Measurements from ENCODE around the gene EXOC4.

EXOC4 gene

GRCh38 chr7:133829336-133829897 lies 576.5 kb downstream of the EXOC4 start:
- no peak overlapping the region for H3K4me3 ChIP-seq (ENCODE audit: low read depth, low read length)
- no peaks in the 10 kb centered on the region for H3K27me3 ChIP-seq (ENCODE audit: insufficient read depth, low read depth, severe bottlenecking)
- TF ChIP-seq CTCF (IDR thresholded peaks at IDR 0.05; ENCODE audit: low read depth, low read length): no peak
- H3K9me3 ChIP-seq (ENCODE audit: severe bottlenecking): no peaks in the 10 kb centered on the region
- H3K27ac ChIP-seq: no peak overlapping the region
- H3K36me3 ChIP-seq: no peaks in the 10 kb centered on the region
- DNase-seq: no peak

- no peak for TF ChIP-seq CTCF (IDR thresholded peaks at IDR 0.05; ENCODE audit: low read depth, low read length)
- no peak for DNase-seq
- H3K27me3 ChIP-seq (ENCODE audit: insufficient read depth, low read depth, severe bottlenecking): no peaks in the 10 kb centered on the region
- no peaks in the 10 kb centered on the region for H3K36me3 ChIP-seq
- H3K27ac ChIP-seq: no peak overlapping the region
- no peaks in the 10 kb centered on the region for H3K9me3 ChIP-seq (ENCODE audit: severe bottlenecking)
- H3K4me3 ChIP-seq (ENCODE audit: low read depth, low read length): no peak overlapping the region
Observed at GRCh38 chr7:133830081-133830480, 577.2 kb downstream of the EXOC4 start.

GRCh38 chr7:133836666-133837065 lies 583.8 kb downstream of the EXOC4 start:
- DNase-seq: no peak
- Histone ChIP-seq H3K4me3 (ENCODE audit: low read depth, low read length) (no peak overlapping the region), H3K36me3 (no peaks in the 10 kb centered on the region), H3K27me3 (ENCODE audit: insufficient read depth, low read depth, severe bottlenecking) (no peaks in the 10 kb centered on the region), H3K27ac (no peak overlapping the region), H3K9me3 (ENCODE audit: severe bottlenecking) (no peaks in the 10 kb centered on the region)
- TF ChIP-seq CTCF (IDR thresholded peaks at IDR 0.05; ENCODE audit: low read depth, low read length): no peak

- no peak overlapping the region for H3K4me3 ChIP-seq (ENCODE audit: low read depth, low read length)
- no peaks in the 10 kb centered on the region for H3K27me3 ChIP-seq (ENCODE audit: insufficient read depth, low read depth, severe bottlenecking)
- H3K36me3 ChIP-seq: no peaks in the 10 kb centered on the region
- no peak for TF ChIP-seq CTCF (IDR thresholded peaks at IDR 0.05; ENCODE audit: low read depth, low read length)
- no peak overlapping the region for H3K27ac ChIP-seq
- no peak for DNase-seq
- H3K9me3 ChIP-seq (ENCODE audit: severe bottlenecking): no peaks in the 10 kb centered on the region
Observed at GRCh38 chr7:133837224-133837623, 584.3 kb downstream of the EXOC4 start.

- no peaks in the 10 kb centered on the region for H3K27me3 ChIP-seq (ENCODE audit: insufficient read depth, low read depth, severe bottlenecking)
- H3K36me3 ChIP-seq: no peaks in the 10 kb centered on the region
- TF ChIP-seq CTCF (IDR thresholded peaks at IDR 0.05; ENCODE audit: low read depth, low read length): no peak
- H3K27ac ChIP-seq: no peak overlapping the region
- no peaks in the 10 kb centered on the region for H3K9me3 ChIP-seq (ENCODE audit: severe bottlenecking)
- H3K4me3 ChIP-seq (ENCODE audit: low read depth, low read length): no peak overlapping the region
- DNase-seq: no peak
Observed at GRCh38 chr7:133839121-133839520, 586.2 kb downstream of the EXOC4 start.

GRCh38 chr7:133843341-133843740 lies 590.5 kb downstream of the EXOC4 start:
- TF ChIP-seq CTCF (IDR thresholded peaks at IDR 0.05; ENCODE audit: low read depth, low read length): no peak
- H3K36me3 ChIP-seq: no peaks in the 10 kb centered on the region

More at GRCh38 chr7:133843341-133843740, 590.5 kb downstream of the EXOC4 start:
- Histone ChIP-seq H3K4me3 (ENCODE audit: low read depth, low read length) (no peak overlapping the region), H3K27ac (no peak overlapping the region), H3K9me3 (ENCODE audit: severe bottlenecking) (no peaks in the 10 kb centered on the region), H3K27me3 (ENCODE audit: insufficient read depth, low read depth, severe bottlenecking) (no peaks in the 10 kb centered on the region)
- DNase-seq: no peak

Data from WERI-Rb-1 (cell line).